RWPE1 (cell line): Measurements from ENCODE around the gene CRIP1.

Source experiments
- CTCF ChIA-PET: fragments of 350-600 bp; sonication (Branson Sonifier 250); formaldehyde crosslinking; extraction: SDS; loops from one replicate; lab custom pipeline; 2021; lab: Yijun Ruan, JAX
- POLR2A ChIA-PET: fragments of 400-600 bp; formaldehyde crosslinking; extraction: SDS; loops from one replicate; lab custom pipeline; 2020; ENCODE audit warnings: antibody characterized with exemption; ENCODE audit not compliant: low non-redundant PET; lab: Yijun Ruan, JAX
- DNase-seq: peaks from one replicate; pipeline ENCODE4 v3.0.0; 2012; ENCODE audit warnings: low spot score
- H3K27ac ChIP-seq: fragments of 450-650 bp; 2 replicates; pipeline ENCODE4 v1.5.1; 2017
- TF ChIP-seq, protein P1 (sequence below): fragments of 450-650 bp; conservative IDR thresholded peaks from 2 replicates; pipeline ENCODE4 v1.5.1; 2017; ENCODE audit warnings: low read depth, mild to moderate bottlenecking

The CRIP1 gene

DNA sequence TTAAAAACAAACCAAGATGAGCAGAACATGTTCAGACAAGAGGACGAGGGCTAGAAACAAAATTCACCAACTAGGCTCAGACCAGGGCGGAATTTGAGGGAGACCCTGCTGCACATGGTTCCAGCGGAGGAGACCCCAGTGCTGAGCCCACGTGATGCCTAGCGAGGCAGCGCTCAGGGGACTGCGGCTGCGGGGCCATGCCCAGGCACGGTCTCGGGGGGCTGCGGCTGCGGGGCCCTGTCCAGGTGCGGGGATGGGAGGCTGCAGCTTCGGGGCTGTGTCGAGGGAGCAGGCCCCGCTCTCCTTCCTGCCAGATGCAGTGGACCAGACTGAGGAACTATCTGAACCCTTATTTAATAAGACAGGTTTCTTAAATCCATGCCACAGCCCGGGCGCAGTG is 24.8 kb upstream of the CRIP1 start:
- POLR2A ChIA-PET = no interaction called here
- TF ChIP-seq, protein P1, sequence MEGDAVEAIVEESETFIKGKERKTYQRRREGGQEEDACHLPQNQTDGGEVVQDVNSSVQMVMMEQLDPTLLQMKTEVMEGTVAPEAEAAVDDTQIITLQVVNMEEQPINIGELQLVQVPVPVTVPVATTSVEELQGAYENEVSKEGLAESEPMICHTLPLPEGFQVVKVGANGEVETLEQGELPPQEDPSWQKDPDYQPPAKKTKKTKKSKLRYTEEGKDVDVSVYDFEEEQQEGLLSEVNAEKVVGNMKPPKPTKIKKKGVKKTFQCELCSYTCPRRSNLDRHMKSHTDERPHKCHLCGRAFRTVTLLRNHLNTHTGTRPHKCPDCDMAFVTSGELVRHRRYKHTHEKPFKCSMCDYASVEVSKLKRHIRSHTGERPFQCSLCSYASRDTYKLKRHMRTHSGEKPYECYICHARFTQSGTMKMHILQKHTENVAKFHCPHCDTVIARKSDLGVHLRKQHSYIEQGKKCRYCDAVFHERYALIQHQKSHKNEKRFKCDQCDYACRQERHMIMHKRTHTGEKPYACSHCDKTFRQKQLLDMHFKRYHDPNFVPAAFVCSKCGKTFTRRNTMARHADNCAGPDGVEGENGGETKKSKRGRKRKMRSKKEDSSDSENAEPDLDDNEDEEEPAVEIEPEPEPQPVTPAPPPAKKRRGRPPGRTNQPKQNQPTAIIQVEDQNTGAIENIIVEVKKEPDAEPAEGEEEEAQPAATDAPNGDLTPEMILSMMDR = no peak
- CTCF ChIA-PET = interaction anchor here (0.6 to 0.7 kb wide), 2 partner anchors 50 to 67 kb away, joined by 3 to 4 read pairs; no protein-coding TSS in a partner anchor
- no peak for DNase-seq
- peak overlapping the region; percentile 100 for H3K27ac ChIP-seq

DNA sequence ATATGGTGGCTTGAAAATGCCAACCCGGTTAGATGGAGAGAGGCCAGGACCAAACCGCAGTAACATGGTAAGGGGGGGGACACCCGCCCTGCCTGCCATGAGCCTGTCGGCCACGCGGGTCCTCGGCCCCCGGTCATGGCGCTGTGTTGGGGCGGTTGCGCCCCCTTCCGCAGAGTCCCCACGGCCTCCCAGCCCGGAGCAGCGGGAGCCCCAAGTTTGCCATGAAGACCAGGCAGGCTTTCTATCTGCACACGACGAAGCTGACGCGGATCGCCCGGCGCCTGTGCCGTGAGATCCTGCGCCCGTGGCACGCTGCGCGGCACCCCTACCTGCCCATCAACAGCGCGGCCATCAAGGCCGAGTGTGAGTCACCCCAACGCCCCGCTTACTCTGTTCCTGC is 22.2 kb upstream of the CRIP1 start:
- peak overlapping the region; percentile 100; the same call in 1 of the 2 replicates for H3K27ac ChIP-seq
- no peak for DNase-seq
- TF ChIP-seq, protein P1 = no peak
- CTCF ChIA-PET = interaction anchor here (1.3 kb wide), 1 partner anchor 25 kb away, joined by 3 read pairs; no protein-coding TSS in a partner anchor
- POLR2A ChIA-PET = no interaction called here

DNA sequence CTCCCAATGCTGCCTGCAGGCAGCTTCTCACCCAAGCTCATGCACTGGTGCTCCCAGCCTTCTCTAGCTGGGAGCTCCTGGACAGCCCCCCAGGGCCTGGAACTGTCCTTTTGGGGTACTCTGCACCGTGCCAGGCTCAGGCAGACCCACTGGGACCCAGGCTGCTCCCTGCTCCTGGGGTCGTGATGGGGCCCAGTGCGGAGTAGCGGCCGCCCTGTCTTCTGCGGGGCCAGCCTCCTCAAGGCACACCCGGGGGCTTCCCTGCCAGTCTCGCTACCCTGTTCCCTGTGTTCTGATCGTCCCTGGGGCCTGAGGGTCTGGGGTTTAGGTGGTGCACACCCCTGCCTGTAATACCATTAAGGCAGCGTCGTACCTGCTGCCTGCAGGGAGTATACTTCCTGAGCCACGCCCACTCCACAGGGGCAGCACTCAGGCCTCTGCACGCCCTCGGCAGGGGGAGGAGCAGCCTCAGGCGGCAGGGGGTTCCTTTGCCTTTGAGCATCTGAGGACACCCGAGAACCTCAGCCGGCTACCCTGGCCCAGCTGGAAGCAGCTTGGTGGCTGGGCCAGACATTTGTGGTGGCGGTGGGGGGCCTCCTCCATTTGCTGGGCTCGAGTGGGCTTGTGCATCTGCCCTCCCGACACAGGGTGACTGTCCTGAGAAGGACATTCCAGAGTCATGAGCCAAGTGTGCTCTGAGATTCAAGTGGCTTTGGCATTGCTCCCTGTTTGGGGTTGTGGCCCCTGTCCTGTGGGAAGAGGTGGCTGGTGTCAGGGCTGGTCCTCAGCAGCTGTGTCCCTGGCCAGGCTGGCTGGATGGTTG is 21.3 kb upstream of the CRIP1 start:
- TF ChIP-seq, protein P1 = no peak
- CTCF ChIA-PET = interaction anchor here (0.5 to 1.3 kb wide), 3 partner anchors 15 to 60 kb away, joined by 3 read pairs; no protein-coding TSS in a partner anchor
- peak overlapping the region; percentile 100 for H3K27ac ChIP-seq
- POLR2A ChIA-PET = no interaction called here
- peak; percentile 41 for DNase-seq

DNA sequence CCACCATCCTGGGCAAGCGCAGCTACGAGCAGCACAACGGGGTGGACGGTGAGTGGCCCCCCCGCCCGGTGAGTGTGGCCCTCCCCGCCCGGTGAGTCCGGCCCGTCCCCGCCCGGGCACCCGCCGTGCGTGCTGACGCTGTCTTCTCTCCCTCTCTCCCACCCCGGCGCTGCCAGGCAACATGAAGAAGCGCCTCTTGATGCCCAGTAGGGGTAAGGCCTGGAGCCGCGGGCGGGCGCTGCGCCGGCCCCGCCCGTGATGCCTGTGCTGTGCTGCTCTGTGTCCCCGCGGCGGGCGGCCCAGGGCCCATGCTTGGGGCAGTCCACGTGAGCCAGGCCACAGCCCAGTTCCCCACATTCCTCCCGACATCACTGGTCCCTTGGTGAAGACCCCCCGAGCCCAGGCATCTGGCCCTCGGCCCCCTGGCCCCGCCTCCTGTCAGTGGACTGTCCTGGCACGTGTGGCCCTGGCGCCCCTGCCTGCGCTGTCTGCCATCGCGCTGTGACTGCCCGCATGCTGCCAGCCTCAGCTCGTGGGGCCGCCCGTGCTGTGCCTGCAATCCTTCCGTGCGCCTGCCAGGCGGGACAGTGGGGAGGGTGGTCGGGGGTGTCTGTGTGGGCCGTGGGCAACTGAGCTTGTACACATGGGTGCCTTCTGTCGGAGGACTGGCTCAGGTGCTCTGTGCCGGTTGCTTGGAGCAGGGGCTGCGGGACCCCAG is 20.0 kb upstream of the CRIP1 start:
- H3K27ac ChIP-seq = peak overlapping the region; percentile 100
- ChIA-PET POLR2A (interaction anchor here (0.6 kb wide), 1 partner anchor 786 kb away, joined by 3 read pairs; no protein-coding TSS in a partner anchor), CTCF (interaction anchor here (1.0 kb wide), 1 partner anchor 14 kb away, joined by 3 read pairs; no protein-coding TSS in a partner anchor)
- DNase-seq = no peak
- TF ChIP-seq, protein P1 = no peak

DNA sequence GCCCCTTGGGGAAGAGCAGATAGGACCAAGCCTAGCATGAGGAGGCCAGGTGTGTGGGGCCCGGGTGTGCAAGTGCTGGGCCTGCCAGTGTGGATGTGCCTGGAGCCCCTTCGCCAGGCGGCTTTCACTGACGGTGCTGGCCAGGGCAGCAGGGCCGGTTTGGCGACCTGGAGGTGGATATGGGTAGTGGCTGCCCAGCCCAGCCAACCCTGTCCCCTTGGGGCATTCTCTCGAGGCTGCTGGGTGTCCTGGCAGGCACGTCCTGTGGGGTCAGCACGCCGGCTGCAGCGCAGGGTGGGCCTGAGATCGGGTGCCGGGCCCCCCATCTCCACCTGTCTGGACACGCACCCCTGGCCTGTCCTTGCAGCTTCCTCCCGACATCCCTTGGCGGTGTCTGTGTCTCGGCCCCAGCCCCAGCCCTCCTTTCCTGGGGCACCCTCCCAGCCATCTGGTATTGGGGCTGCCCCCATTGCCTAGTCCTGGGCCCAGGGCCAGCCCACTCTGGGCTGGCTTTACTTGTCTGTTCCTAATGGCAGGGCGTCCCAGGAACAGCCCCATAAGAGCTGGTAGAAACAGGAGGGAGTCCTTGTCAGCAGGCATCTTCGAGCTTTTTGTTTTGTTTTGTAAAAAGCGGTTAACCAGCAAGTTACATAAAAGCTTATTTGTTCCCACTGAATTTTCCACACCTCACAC is 19.3 kb upstream of the CRIP1 start:
- CTCF ChIA-PET = interaction anchor here (1.0 to 1.2 kb wide), 2 partner anchors 13 to 14 kb away, joined by 3 to 10 read pairs; no protein-coding TSS in a partner anchor
- peak overlapping the region; percentile 100 for H3K27ac ChIP-seq
- POLR2A ChIA-PET = interaction anchor here (1.3 kb wide), 1 partner anchor 13 kb away, joined by 3 read pairs; no protein-coding TSS in a partner anchor
- no peak for DNase-seq
- TF ChIP-seq, protein P1 = no peak
